SK-N-SH (cell line): ENCODE results near the gene GSTM1. TPM values are rescaled to one million over a fixed set of nuclear protein-coding genes. Genes with fewer than 3 reads are reported as not detected.

Experiments used
- CTCF ChIA-PET: fragments of 300-600, 350-600 bp; formaldehyde crosslinking; extraction: SDS; loops from one replicate; lab custom pipeline; 2021; lab: Yijun Ruan, JAX
- POLR2A ChIA-PET: fragments of 350-600 bp; sonication (Branson Sonifier 250); formaldehyde crosslinking; extraction: SDS; loops from one replicate; lab custom pipeline; 2020; ENCODE audit warnings: antibody characterized with exemption, inconsistent platforms; lab: Yijun Ruan, JAX
- DNase-seq: peaks from one replicate; pipeline ENCODE4 v3.0.0; 2012
- H2AFZ ChIP-seq: fragments of 200-600 bp; sonication (generic); 2 replicates; pipeline ENCODE4 v1.8.1; 2016; ENCODE audit warnings: antibody characterized with exemption, mild to moderate bottlenecking, low read depth
- H3F3A ChIP-seq: fragments of 200-600 bp; sonication (generic); replicated peaks from 2 replicates; pipeline ENCODE3; 2016; ENCODE audit warnings: antibody characterized with exemption, mild to moderate bottlenecking; ENCODE audit not compliant: insufficient read depth
- H3K27ac ChIP-seq, 2 experiments: fragments of 200-500 bp in 1 of 2; fragments of 200-600 bp in 1 of 2; sonication (Bioruptor generic) in 1 of 2; sonication (generic), shearing (Covaris generic) in 1 of 2; 2 replicates each; pipeline versions ENCODE4 v1.5.1 to v1.6.1; 2014 to 2016; ENCODE audit warnings: low read depth in 2 of 2, inconsistent platforms in 1 of 2, low read length in 1 of 2, mild to moderate bottlenecking in 1 of 2, mixed read lengths in 1 of 2
- H3K27me3 ChIP-seq: fragments of 200-600 bp; sonication (generic), shearing (Covaris generic); 2 replicates; pipeline ENCODE4 v1.6.1; 2016; ENCODE audit warnings: mixed run types; ENCODE audit not compliant: insufficient read depth
- H3K36me3 ChIP-seq, 2 experiments: fragments of 200-500 bp in 1 of 2; fragments of 200-600 bp in 1 of 2; sonication (Bioruptor generic) in 1 of 2; sonication (generic) in 1 of 2; replicated peaks in 1 of 2; 2 replicates each; pipeline versions ENCODE3 to v1.5.1; 2014 to 2016; ENCODE audit warnings: low read length in 1 of 2, mild to moderate bottlenecking in 1 of 2; ENCODE audit not compliant: insufficient read depth in 2 of 2, control insufficient read depth in 1 of 2
- H3K4me1 ChIP-seq, 2 experiments: fragments of 200-500 bp in 1 of 2; fragments of 200-600 bp in 1 of 2; sonication (Bioruptor generic) in 1 of 2; sonication (generic), shearing (Covaris generic) in 1 of 2; 2 replicates each; pipeline versions ENCODE4 v1.5.1 to v1.6.1; 2014 to 2016; ENCODE audit warnings: low read depth in 1 of 2, low read length in 1 of 2, mixed run types in 1 of 2; ENCODE audit not compliant: insufficient read depth in 2 of 2, control insufficient read depth in 1 of 2
- H3K4me2 ChIP-seq: fragments of 200-600 bp; sonication (generic), shearing (Covaris generic); 2 replicates; pipeline ENCODE4 v1.6.1; 2017; ENCODE audit warnings: mixed run types
- H3K4me3 ChIP-seq, 2 experiments: fragments of 200-500 bp in 1 of 2; fragments of 200-600 bp in 1 of 2; sonication (Bioruptor generic) in 1 of 2; sonication (generic), shearing (Covaris generic) in 1 of 2; 2 replicates each; pipeline versions ENCODE4 v1.5.1 to v1.8.1; 2014 to 2016; ENCODE audit warnings: low read depth in 2 of 2, inconsistent platforms in 1 of 2, low read length in 1 of 2, mild to moderate bottlenecking in 1 of 2, mixed read lengths in 1 of 2, moderate library complexity in 1 of 2
- H3K79me2 ChIP-seq: fragments of 200-600 bp; sonication (generic); 2 replicates; pipeline ENCODE4 v1.8.1; 2017; ENCODE audit warnings: mild to moderate bottlenecking; ENCODE audit not compliant: insufficient read depth
- H3K9ac ChIP-seq: fragments of 200-600 bp; sonication (generic); 2 replicates; pipeline ENCODE4 v1.6.1; 2017; ENCODE audit warnings: mixed run types
- H3K9me2 ChIP-seq: fragments of 200-600 bp; sonication (generic); 2 replicates; pipeline ENCODE4 v1.6.1; 2017; ENCODE audit warnings: mixed run types
- H3K9me3 ChIP-seq: fragments of 200-600 bp; sonication (generic); 2 replicates; pipeline ENCODE4 v1.6.1; 2017; ENCODE audit warnings: mixed run types, mild to moderate bottlenecking, moderate library complexity
- H4K20me1 ChIP-seq: fragments of 200-600 bp; sonication (generic); 2 replicates; pipeline ENCODE4 v1.6.1; 2017; ENCODE audit warnings: mild to moderate bottlenecking, mixed run types; ENCODE audit not compliant: insufficient read depth
- CHD2 ChIP-seq: fragments of 150-350 bp; IDR thresholded peaks from 2 replicates; pipeline ENCODE4 v1.6.1; 2018; ENCODE audit warnings: low read length; ENCODE audit not compliant: partially characterized antibody
- EP300 ChIP-seq, 2 experiments: IDR thresholded peaks; 2 replicates each; pipeline versions ENCODE4 v1.4.0 to v1.6.1; 2012; ENCODE audit warnings: borderline replicate concordance in 1 of 2, low read depth in 1 of 2, low read length in 1 of 2
- GABPA ChIP-seq: IDR thresholded peaks from 2 replicates; pipeline ENCODE4 v1.4.0; 2012; ENCODE audit warnings: low read depth, mild to moderate bottlenecking
- GATA2 ChIP-seq: sonication (generic); formaldehyde crosslinking; IDR thresholded peaks from 2 replicates; pipeline ENCODE4 v1.5.0; 2020; ENCODE audit warnings: mild to moderate bottlenecking, missing genetic modification reagents
- MEF2A ChIP-seq: IDR thresholded peaks from 2 replicates; pipeline ENCODE4 v1.4.0; 2012; ENCODE audit warnings: low read depth, borderline replicate concordance
- NRF1 ChIP-seq: IDR thresholded peaks from 2 replicates; pipeline ENCODE4 v1.6.1; 2012; ENCODE audit warnings: low read depth, mild to moderate bottlenecking, low read length
- RAD21 ChIP-seq: IDR thresholded peaks from 2 replicates; pipeline ENCODE4 v1.6.1; 2012; ENCODE audit warnings: mild to moderate bottlenecking, low read length
- SIN3A ChIP-seq: IDR thresholded peaks from 2 replicates; pipeline ENCODE4 v1.6.1; 2012; ENCODE audit warnings: low read depth, mild to moderate bottlenecking, low read length, moderate library complexity, borderline replicate concordance
- SMC3 ChIP-seq: IDR thresholded peaks from 2 replicates; pipeline ENCODE4 v1.6.1; 2012; ENCODE audit warnings: low read depth, low read length, improper control_type of control experiment
- YY1 ChIP-seq: IDR thresholded peaks from 2 replicates; pipeline ENCODE4 v1.4.0; 2012; ENCODE audit warnings: low read depth, mild to moderate bottlenecking
- WGBS: methylation state at CpG from one replicate; pipeline ENCODE4 v1.1.6; 2017; ENCODE audit warnings: low lambda C conversion rate; 5-methylcytosine and 5-hydroxymethylcytosine counted together
- polyA plus RNA-seq, 3 experiments: library from polyadenylated mRNA; depleted of rRNA; stranded (reverse); fragments of >200 nt; gene quantifications; 2 replicates each; pipeline ENCODE4 v1.2.3, GENCODE V29; 2012
- TF ChIP-seq, protein P1 (sequence below): IDR thresholded peaks from 2 replicates; pipeline ENCODE4 v1.4.0; 2012; ENCODE audit warnings: low read depth, borderline replicate concordance
- TF ChIP-seq, protein P2 (sequence below): fragments of 150-350 bp; IDR thresholded peaks from 2 replicates; pipeline ENCODE4 v1.6.1; 2016; ENCODE audit warnings: mild to moderate bottlenecking, low read depth, low read length
- TF ChIP-seq, protein P3 (sequence below): IDR thresholded peaks from 2 replicates; pipeline ENCODE4 v1.4.0; 2012; ENCODE audit warnings: low read depth
- TF ChIP-seq, protein P4 (sequence below): IDR thresholded peaks from 2 replicates; pipeline ENCODE4; 2012
- TF ChIP-seq, protein P5 (sequence below): IDR thresholded peaks from 2 replicates; pipeline ENCODE4 v1.6.1; 2012; ENCODE audit warnings: mild to moderate bottlenecking, low read depth, low read length, moderate library complexity

Gene GSTM1
- polyA plus RNA-seq, 1 of the 3 experiments (the other 2 are of a cell fraction): not detected

DNA sequence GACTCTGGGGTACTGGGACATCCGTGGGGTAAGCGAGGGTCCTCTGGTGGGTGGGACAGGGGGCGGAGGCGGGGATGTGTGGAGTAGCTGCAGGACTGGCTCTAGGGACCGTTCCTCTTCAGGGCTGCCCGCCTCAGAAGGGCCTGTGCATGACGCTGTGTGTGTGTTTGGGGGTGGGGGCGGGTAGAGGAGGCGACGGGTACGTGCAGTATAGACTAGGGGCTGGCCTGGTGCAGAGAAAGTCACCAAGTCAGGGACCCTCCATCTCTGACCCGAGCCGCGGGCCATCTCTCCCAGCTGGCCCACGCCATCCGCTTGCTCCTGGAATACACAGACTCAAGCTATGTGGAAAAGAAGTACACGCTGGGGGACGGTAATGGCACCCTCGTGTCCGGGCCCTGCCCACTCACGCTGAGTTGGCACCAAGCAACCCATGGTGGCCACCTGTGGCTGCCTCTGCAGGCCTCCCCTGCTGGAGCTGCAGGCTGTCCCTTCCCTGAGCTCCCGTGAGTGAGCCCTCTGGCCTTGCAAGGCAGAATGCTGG is 24.8 kb downstream of the GSTM1 start:
- Histone ChIP-seq H2AFZ (no peak overlapping the region), H4K20me1 (no peaks in the 10 kb centered on the region), H3K27me3 (no peaks in the 10 kb centered on the region), H3K4me2 (no peak overlapping the region), H3K4me3 (no peak overlapping the region), H3K9me2 (no peaks in the 10 kb centered on the region), H3K9ac (no peak overlapping the region), H3K79me2 (no peaks in the 10 kb centered on the region), H3K36me3 (no peaks in the 10 kb centered on the region), H3K4me1 (no peaks in the 10 kb centered on the region), H3K9me3 (no peaks in the 10 kb centered on the region), H3F3A (no peaks in the 10 kb centered on the region), H3K27ac (no peak overlapping the region)
- TF ChIP-seq, protein P1, sequence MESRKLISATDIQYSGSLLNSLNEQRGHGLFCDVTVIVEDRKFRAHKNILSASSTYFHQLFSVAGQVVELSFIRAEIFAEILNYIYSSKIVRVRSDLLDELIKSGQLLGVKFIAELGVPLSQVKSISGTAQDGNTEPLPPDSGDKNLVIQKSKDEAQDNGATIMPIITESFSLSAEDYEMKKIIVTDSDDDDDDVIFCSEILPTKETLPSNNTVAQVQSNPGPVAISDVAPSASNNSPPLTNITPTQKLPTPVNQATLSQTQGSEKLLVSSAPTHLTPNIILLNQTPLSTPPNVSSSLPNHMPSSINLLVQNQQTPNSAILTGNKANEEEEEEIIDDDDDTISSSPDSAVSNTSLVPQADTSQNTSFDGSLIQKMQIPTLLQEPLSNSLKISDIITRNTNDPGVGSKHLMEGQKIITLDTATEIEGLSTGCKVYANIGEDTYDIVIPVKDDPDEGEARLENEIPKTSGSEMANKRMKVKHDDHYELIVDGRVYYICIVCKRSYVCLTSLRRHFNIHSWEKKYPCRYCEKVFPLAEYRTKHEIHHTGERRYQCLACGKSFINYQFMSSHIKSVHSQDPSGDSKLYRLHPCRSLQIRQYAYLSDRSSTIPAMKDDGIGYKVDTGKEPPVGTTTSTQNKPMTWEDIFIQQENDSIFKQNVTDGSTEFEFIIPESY: no peak
- TF ChIP-seq MEF2A: no peak
- no peak for TF ChIP-seq NRF1
- TF ChIP-seq, protein P2, sequence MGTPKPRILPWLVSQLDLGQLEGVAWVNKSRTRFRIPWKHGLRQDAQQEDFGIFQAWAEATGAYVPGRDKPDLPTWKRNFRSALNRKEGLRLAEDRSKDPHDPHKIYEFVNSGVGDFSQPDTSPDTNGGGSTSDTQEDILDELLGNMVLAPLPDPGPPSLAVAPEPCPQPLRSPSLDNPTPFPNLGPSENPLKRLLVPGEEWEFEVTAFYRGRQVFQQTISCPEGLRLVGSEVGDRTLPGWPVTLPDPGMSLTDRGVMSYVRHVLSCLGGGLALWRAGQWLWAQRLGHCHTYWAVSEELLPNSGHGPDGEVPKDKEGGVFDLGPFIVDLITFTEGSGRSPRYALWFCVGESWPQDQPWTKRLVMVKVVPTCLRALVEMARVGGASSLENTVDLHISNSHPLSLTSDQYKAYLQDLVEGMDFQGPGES: no peak
- TF ChIP-seq, protein P3, sequence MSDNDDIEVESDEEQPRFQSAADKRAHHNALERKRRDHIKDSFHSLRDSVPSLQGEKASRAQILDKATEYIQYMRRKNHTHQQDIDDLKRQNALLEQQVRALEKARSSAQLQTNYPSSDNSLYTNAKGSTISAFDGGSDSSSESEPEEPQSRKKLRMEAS: no peak
- TF ChIP-seq GATA2 (CRISPR knock-in tag): no peak
- TF ChIP-seq SIN3A: no peak
- TF ChIP-seq, protein P4, sequence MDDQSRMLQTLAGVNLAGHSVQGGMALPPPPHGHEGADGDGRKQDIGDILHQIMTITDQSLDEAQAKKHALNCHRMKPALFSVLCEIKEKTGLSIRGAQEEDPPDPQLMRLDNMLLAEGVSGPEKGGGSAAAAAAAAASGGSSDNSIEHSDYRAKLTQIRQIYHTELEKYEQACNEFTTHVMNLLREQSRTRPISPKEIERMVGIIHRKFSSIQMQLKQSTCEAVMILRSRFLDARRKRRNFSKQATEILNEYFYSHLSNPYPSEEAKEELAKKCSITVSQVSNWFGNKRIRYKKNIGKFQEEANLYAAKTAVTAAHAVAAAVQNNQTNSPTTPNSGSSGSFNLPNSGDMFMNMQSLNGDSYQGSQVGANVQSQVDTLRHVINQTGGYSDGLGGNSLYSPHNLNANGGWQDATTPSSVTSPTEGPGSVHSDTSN: no peak
- TF ChIP-seq EP300 (IDR thresholded peaks at IDR 0.05; ENCODE audit: borderline replicate concordance in 1 of 2, low read depth in 1 of 2, low read length in 1 of 2): no peak
- no peak for TF ChIP-seq RAD21
- no peak for TF ChIP-seq SMC3
- no peak for TF ChIP-seq GABPA
- TF ChIP-seq CHD2: no peak
- TF ChIP-seq, protein P5, sequence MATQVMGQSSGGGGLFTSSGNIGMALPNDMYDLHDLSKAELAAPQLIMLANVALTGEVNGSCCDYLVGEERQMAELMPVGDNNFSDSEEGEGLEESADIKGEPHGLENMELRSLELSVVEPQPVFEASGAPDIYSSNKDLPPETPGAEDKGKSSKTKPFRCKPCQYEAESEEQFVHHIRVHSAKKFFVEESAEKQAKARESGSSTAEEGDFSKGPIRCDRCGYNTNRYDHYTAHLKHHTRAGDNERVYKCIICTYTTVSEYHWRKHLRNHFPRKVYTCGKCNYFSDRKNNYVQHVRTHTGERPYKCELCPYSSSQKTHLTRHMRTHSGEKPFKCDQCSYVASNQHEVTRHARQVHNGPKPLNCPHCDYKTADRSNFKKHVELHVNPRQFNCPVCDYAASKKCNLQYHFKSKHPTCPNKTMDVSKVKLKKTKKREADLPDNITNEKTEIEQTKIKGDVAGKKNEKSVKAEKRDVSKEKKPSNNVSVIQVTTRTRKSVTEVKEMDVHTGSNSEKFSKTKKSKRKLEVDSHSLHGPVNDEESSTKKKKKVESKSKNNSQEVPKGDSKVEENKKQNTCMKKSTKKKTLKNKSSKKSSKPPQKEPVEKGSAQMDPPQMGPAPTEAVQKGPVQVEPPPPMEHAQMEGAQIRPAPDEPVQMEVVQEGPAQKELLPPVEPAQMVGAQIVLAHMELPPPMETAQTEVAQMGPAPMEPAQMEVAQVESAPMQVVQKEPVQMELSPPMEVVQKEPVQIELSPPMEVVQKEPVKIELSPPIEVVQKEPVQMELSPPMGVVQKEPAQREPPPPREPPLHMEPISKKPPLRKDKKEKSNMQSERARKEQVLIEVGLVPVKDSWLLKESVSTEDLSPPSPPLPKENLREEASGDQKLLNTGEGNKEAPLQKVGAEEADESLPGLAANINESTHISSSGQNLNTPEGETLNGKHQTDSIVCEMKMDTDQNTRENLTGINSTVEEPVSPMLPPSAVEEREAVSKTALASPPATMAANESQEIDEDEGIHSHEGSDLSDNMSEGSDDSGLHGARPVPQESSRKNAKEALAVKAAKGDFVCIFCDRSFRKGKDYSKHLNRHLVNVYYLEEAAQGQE: no peak
- TF ChIP-seq YY1: no peak
- DNase-seq: peak; percentile 7
- 81% methylated on average over 20 of the region's 22 CpGs for WGBS
- CTCF ChIA-PET: interaction anchor here (0.9 kb wide), 1 partner anchor 222 kb away, joined by 3 read pairs; no protein-coding TSS in a partner anchor
- POLR2A ChIA-PET: no interaction called here
